ENCODE data around the gene HASPIN. TPM values are rescaled to one million over a fixed set of nuclear protein-coding genes. Genes with fewer than 3 reads are reported as not detected.
A peak's percentile ranks its signal among the peaks of the same experiment; 100 is the strongest.

Gene HASPIN
- total RNA-seq, 1 experiment from 2014 or later: 30.0 TPM

DNA sequence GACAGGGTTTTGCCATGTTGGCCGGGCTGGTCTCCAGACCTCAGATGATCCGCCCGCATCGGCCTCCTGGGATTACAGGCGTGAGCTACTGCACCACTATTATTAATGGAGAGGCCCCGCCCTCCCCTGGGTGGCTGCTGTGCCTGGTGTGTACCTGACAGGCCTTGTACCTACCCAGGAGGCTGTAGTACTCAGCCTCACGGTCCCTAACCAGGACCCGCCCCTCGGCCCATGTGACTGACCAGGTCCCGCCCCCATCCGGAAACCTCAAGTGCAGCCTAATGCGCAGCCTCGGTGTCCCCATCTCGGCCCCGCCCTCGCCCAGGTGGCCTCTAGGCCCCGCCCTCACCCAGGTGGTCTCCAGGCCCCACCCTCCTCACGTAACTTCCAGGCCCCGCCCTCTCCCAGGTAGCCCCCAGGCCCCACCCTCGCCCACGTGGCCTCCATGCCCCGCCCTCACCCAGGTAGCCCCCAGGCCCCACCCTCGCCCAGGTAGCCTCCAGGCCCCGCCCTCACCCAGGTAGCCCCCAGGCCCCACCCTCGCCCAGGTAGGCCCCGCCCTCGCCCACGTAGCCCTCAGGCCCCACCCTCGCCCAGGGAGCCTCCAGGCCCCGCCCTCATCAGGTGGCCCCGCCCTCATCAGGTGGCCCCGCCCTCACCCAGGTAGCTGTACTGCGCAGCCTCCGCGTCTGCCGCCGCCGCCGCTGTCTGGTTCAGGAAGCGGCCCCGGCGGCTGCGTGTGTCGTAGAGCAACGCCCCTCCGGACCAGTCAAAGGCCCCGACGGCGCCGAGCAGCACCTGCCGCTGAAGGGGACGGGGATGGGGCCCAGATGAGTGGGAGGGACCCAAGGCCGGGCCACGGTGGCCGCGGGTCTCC lies 31.0 kb downstream of the HASPIN start:
- ChIA-PET POLR2A (interaction anchor here (0.9 to 1.5 kb wide), 3 partner anchors 9 to 92 kb away, joined by 4 to 8 read pairs (median 4); partner anchors contain the start of genes HASPIN and NCBP3), CTCF (interaction anchor here (0.6 to 10.0 kb wide), 13 partner anchors 16 to 1696 kb away, joined by 3 to 117 read pairs (median 4); partner anchors contain the start of gene NCBP3)
- Mint-ChIP-seq H3K27ac (no peak overlapping the region), H3K4me3 (peak overlapping the region; percentile 64), H3K9me3 (peaks cover 6% of the 10 kb centered on the region), H3K27me3 (ENCODE audit: low read depth) (peaks cover 2% of the 10 kb centered on the region), H3K4me1 (peaks cover 15% of the 10 kb centered on the region), H3K36me3 (peaks cover 6% of the 10 kb centered on the region)
- ATAC-seq: peak; percentile 88
- TF ChIP-seq, protein P1, sequence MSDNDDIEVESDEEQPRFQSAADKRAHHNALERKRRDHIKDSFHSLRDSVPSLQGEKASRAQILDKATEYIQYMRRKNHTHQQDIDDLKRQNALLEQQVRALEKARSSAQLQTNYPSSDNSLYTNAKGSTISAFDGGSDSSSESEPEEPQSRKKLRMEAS (CRISPR knock-in tag; IDR thresholded peaks at IDR 0.05): peak; percentile 83
- TF ChIP-seq, protein P2, sequence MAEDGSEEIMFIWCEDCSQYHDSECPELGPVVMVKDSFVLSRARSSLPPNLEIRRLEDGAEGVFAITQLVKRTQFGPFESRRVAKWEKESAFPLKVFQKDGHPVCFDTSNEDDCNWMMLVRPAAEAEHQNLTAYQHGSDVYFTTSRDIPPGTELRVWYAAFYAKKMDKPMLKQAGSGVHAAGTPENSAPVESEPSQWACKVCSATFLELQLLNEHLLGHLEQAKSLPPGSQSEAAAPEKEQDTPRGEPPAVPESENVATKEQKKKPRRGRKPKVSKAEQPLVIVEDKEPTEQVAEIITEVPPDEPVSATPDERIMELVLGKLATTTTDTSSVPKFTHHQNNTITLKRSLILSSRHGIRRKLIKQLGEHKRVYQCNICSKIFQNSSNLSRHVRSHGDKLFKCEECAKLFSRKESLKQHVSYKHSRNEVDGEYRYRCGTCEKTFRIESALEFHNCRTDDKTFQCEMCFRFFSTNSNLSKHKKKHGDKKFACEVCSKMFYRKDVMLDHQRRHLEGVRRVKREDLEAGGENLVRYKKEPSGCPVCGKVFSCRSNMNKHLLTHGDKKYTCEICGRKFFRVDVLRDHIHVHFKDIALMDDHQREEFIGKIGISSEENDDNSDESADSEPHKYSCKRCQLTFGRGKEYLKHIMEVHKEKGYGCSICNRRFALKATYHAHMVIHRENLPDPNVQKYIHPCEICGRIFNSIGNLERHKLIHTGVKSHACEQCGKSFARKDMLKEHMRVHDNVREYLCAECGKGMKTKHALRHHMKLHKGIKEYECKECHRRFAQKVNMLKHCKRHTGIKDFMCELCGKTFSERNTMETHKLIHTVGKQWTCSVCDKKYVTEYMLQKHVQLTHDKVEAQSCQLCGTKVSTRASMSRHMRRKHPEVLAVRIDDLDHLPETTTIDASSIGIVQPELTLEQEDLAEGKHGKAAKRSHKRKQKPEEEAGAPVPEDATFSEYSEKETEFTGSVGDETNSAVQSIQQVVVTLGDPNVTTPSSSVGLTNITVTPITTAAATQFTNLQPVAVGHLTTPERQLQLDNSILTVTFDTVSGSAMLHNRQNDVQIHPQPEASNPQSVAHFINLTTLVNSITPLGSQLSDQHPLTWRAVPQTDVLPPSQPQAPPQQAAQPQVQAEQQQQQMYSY (CRISPR knock-in tag; IDR thresholded peaks at IDR 0.05): no peak
- peak; percentile 58; the same call in 1 of the 2 replicates for TF ChIP-seq MYBL2 (CRISPR knock-in tag; IDR thresholded peaks at IDR 0.05)
- TF ChIP-seq, protein P3, sequence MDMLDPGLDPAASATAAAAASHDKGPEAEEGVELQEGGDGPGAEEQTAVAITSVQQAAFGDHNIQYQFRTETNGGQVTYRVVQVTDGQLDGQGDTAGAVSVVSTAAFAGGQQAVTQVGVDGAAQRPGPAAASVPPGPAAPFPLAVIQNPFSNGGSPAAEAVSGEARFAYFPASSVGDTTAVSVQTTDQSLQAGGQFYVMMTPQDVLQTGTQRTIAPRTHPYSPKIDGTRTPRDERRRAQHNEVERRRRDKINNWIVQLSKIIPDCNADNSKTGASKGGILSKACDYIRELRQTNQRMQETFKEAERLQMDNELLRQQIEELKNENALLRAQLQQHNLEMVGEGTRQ (CRISPR knock-in tag; IDR thresholded peaks at IDR 0.05): peak; percentile 92
- TF ChIP-seq, protein P4, sequence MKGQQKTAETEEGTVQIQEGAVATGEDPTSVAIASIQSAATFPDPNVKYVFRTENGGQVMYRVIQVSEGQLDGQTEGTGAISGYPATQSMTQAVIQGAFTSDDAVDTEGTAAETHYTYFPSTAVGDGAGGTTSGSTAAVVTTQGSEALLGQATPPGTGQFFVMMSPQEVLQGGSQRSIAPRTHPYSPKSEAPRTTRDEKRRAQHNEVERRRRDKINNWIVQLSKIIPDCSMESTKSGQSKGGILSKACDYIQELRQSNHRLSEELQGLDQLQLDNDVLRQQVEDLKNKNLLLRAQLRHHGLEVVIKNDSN (CRISPR knock-in tag; IDR thresholded peaks at IDR 0.05): peak; percentile 90
- TF ChIP-seq NR1H2 (CRISPR knock-in tag; IDR thresholded peaks at IDR 0.05): no peak
- TF ChIP-seq TEAD1 (CRISPR knock-in tag; IDR thresholded peaks at IDR 0.05): peak; percentile 69; the same call in 1 of the 2 replicates
- TF ChIP-seq FOXK1 (CRISPR knock-in tag; IDR thresholded peaks at IDR 0.05): 0 out of 2 replicates have a peak, but pooled peaks have one; percentile 24
- TF ChIP-seq ZBTB21 (CRISPR knock-in tag; IDR thresholded peaks at IDR 0.05; ENCODE audit: borderline replicate concordance): peak; percentile 21; the same call in 1 of the 2 replicates
- TF ChIP-seq MXD4 (CRISPR knock-in tag; IDR thresholded peaks at IDR 0.05; ENCODE audit: borderline replicate concordance): no peak
- peak; percentile 50; the same call in 1 of the 2 replicates for TF ChIP-seq SMAD4 (CRISPR knock-in tag; IDR thresholded peaks at IDR 0.05)
- TF ChIP-seq, protein P5, sequence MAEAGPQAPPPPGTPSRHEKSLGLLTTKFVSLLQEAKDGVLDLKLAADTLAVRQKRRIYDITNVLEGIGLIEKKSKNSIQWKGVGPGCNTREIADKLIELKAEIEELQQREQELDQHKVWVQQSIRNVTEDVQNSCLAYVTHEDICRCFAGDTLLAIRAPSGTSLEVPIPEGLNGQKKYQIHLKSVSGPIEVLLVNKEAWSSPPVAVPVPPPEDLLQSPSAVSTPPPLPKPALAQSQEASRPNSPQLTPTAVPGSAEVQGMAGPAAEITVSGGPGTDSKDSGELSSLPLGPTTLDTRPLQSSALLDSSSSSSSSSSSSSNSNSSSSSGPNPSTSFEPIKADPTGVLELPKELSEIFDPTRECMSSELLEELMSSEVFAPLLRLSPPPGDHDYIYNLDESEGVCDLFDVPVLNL (CRISPR knock-in tag; IDR thresholded peaks at IDR 0.05; ENCODE audit: borderline replicate concordance, low read depth): no peak
- TF ChIP-seq, protein P6, sequence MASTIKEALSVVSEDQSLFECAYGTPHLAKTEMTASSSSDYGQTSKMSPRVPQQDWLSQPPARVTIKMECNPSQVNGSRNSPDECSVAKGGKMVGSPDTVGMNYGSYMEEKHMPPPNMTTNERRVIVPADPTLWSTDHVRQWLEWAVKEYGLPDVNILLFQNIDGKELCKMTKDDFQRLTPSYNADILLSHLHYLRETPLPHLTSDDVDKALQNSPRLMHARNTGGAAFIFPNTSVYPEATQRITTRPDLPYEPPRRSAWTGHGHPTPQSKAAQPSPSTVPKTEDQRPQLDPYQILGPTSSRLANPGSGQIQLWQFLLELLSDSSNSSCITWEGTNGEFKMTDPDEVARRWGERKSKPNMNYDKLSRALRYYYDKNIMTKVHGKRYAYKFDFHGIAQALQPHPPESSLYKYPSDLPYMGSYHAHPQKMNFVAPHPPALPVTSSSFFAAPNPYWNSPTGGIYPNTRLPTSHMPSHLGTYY (CRISPR knock-in tag; IDR thresholded peaks at IDR 0.05): no peak
- TF ChIP-seq, protein P7, sequence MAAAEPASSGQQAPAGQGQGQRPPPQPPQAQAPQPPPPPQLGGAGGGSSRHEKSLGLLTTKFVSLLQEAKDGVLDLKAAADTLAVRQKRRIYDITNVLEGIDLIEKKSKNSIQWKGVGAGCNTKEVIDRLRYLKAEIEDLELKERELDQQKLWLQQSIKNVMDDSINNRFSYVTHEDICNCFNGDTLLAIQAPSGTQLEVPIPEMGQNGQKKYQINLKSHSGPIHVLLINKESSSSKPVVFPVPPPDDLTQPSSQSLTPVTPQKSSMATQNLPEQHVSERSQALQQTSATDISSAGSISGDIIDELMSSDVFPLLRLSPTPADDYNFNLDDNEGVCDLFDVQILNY (CRISPR knock-in tag; IDR thresholded peaks at IDR 0.05): 0 out of 2 replicates have a peak, but pooled peaks have one; percentile 22
- peak; percentile 79; the same call in 1 of the 2 replicates for TF ChIP-seq FOXP1 (CRISPR knock-in tag; IDR thresholded peaks at IDR 0.05; ENCODE audit: borderline replicate concordance)
- TF ChIP-seq, protein P8, sequence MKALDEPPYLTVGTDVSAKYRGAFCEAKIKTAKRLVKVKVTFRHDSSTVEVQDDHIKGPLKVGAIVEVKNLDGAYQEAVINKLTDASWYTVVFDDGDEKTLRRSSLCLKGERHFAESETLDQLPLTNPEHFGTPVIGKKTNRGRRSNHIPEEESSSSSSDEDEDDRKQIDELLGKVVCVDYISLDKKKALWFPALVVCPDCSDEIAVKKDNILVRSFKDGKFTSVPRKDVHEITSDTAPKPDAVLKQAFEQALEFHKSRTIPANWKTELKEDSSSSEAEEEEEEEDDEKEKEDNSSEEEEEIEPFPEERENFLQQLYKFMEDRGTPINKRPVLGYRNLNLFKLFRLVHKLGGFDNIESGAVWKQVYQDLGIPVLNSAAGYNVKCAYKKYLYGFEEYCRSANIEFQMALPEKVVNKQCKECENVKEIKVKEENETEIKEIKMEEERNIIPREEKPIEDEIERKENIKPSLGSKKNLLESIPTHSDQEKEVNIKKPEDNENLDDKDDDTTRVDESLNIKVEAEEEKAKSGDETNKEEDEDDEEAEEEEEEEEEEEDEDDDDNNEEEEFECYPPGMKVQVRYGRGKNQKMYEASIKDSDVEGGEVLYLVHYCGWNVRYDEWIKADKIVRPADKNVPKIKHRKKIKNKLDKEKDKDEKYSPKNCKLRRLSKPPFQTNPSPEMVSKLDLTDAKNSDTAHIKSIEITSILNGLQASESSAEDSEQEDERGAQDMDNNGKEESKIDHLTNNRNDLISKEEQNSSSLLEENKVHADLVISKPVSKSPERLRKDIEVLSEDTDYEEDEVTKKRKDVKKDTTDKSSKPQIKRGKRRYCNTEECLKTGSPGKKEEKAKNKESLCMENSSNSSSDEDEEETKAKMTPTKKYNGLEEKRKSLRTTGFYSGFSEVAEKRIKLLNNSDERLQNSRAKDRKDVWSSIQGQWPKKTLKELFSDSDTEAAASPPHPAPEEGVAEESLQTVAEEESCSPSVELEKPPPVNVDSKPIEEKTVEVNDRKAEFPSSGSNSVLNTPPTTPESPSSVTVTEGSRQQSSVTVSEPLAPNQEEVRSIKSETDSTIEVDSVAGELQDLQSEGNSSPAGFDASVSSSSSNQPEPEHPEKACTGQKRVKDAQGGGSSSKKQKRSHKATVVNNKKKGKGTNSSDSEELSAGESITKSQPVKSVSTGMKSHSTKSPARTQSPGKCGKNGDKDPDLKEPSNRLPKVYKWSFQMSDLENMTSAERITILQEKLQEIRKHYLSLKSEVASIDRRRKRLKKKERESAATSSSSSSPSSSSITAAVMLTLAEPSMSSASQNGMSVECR (CRISPR knock-in tag; IDR thresholded peaks at IDR 0.05; ENCODE audit: borderline replicate concordance): peak; percentile 59; the same call in 1 of the 2 replicates
- no peak for TF ChIP-seq GABPB1 (CRISPR knock-in tag; IDR thresholded peaks at IDR 0.05)
- 0 out of 2 replicates have a peak, but pooled peaks have one; percentile 78 for TF ChIP-seq ETV6 (CRISPR knock-in tag; IDR thresholded peaks at IDR 0.05)
- TF ChIP-seq, protein P9, sequence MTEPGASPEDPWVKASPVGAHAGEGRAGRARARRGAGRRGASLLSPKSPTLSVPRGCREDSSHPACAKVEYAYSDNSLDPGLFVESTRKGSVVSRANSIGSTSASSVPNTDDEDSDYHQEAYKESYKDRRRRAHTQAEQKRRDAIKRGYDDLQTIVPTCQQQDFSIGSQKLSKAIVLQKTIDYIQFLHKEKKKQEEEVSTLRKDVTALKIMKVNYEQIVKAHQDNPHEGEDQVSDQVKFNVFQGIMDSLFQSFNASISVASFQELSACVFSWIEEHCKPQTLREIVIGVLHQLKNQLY (CRISPR knock-in tag; IDR thresholded peaks at IDR 0.05): no peak
- peak; percentile 88 for TF ChIP-seq SP1 (CRISPR knock-in tag; conservative IDR thresholded peaks at IDR 0.05)
- DNase-seq (ENCODE audit: low spot score): peak; percentile 100

Measured in WTC11 (cell line).